Right forelimb (tissue), 1 donor: ENCODE data around the gene GPATCH11.

Experiments used
- DNase-seq: peaks from one replicate; pipeline ENCODE4 v3.0.0-alpha.2; 2018

Gene GPATCH11

DNA sequence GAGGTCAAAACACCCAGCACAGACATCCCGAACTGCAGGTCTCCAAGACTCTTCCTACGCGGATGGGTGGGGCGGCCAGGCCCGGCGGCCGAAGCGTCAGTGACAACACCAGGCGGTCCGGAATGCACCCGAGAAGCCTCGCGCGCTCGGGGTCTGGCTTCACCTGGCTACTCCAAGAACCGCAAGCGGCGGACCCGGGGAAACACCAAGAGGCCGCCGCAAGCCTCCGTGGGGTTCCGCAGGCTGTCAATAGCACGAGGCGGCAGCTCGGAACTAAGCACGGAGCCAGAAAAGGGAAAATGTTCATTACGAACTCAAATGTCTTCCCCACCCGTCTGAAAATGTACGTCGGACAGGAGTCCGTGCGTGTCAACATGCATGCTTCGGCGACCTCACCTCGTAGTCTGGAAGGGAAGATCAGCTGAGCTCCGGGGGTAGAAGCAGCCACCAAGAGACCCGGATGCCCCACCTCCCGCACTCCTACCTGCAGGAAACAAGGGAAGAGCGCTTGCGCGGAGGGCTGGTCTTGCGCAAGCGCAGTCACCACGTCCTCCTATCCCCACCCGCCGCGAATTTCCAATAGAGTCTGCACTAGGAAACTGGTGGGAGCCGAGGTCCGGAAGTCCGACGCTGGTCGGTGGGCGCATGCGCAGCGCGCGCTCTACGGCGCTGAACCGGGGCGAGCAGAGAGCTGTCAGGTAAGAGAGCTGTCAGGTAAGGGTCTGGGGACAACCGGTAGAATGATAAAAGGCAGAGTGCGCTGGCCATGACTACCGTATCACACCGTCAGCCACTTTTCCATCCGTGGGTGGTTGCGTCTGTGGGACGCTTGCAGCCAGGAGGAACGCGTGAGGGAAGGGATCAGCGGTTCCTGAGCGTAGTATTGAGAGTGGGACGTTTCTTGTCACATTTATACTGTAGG, at the start of gene GPATCH11, which contains the start of gene HEATR5B:
GPATCH11 (plus strand) TSS at position 646 of the 922 bp plus-strand sequence. CDS start 3,864 bp downstream, outside the sequence.
HEATR5B (minus strand) TSS at position 500 of the 922 bp plus-strand sequence. CDS start 958 bp downstream, outside the sequence.
- peak; percentile 95 for DNase-seq

DNA sequence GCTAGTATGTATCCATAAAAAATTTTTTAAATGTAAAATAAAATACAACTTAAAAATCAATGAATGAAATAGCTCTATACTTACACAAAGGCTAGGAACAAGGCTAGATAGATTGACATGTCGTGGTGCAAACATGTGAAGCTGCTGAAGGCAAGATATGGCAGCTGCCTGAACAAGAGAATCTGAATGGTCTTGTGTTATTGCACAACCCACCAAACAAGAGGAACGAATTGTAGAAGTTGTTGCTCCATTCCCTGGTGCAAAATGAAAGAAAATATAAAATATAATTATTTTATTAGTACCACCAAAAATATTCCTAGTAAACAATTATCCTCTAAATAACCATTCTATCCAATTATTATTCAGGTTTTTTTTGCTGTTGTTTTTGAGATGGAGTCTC, 46.5 kb upstream of the GPATCH11 start:
- no peak for DNase-seq

DNA sequence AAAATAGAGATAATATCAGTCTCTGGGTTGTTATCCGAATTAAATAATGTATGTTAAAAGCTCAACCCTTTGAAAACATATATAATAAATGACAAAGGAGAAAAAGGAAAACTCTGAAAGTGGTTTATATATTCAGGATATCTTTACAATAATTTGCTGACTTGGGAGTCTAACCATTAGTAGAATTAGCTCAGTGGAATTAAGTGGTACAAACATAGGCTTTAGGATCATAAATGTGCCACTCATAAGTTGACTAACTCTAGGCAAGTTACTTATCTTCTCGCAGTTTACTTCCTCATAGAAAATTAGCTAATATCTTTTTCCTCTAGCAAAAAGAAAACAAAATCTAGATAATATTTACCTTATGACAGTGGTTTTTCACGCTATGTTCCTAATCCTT, 44.7 kb upstream of the GPATCH11 start:
- no peak for DNase-seq

DNA sequence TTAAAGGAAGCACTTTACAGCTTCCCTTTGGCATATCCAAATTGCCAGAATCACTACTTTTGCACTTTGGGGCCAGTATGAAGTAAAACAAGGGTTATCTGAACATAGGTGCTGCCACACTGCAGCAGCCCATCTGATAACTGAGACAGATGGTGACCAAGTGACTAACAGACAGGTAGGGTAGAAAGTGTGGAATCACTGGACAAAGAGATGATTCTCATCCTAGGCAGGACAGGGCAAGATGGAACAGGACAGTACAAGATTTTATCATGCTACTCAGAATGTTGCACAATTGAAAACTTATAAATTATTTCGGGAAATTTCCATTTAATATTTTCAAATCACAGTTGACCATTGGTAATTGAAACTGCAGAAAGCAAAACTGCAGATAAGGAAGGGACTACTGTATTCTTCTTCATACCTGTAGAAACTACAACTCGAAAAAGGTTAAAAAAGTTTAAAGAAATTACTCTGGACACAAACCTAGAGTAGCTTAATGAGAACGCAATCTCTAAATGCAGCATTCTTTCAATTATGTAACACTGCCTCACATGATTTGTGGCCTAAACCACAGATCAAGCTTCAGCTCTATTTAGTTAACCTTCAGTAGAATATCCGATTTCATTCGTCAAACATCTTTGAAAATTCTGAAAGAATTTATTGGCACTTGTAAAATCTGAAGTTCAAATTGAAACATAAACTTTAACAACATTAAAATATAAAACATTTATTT, 31.6 kb upstream of the GPATCH11 start:
- DNase-seq, result no peak

DNA sequence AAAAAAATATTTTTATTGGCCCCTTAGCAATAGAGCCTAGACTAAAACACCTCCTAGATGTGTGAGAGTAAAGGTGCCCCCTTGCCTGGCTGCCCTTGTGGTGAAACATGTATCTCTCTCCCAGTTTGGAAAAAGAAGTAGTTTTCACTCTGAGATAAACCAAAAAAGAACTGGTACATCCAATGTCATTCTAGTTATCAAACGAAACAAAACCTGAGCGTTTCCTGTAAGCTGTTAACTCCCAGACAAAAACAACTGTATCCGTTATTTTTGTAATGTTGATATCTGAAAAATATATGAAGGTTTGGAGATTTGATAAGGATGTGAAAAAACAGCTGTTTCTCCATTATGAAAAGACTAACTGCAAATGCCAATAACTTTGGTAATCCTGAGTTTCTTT, 24.5 kb upstream of the GPATCH11 start:
- no peak for DNase-seq

DNA sequence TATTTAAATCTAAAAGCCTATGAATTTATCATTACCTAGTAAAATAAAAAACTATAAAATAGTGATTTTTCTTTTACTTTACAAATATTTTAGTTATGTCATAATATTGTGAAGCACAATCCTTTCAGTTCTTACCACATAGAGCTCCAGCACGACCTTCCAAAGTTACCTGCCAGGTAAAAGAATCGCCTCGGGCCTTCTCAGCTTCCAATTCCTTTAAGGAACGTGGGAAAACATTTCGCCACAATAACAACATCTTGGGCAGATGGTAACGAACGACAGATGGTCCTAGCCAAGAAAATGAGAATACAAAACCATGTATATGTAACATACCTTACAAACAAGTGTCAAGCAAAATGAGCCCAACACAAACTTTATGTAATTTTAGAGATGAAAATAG, 23.9 kb upstream of the GPATCH11 start:
- no peak for DNase-seq

DNA sequence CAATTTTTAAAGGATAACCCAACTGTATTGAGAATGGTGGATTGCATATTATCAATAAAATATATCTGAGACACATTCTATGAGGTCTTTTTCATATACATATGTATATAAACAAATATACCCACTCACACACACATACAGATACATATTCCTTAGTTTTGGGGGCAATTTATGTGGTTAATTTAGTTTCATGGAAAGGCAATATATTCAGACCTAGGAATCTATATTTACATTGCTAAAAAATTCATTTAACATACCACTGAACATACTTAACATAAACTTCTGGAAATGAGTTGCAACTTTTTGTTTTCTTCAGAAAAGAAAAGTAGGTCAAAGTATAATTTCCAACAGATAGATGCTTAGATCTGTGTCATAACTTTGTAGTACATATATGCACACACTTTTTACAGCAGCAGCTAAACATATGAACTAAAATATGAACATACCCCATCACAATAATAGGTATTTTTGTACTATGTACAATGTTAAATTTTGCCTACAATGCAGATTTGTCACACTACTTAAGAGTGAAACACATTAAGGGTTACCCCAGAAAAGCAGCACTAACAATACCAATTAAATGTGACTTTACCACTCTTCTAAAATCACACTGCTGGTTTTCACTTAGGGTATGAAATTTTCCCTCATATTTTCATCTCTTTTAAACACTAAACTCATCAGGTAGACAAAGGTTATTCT, 23.2 kb upstream of the GPATCH11 start:
- no peak for DNase-seq

DNA sequence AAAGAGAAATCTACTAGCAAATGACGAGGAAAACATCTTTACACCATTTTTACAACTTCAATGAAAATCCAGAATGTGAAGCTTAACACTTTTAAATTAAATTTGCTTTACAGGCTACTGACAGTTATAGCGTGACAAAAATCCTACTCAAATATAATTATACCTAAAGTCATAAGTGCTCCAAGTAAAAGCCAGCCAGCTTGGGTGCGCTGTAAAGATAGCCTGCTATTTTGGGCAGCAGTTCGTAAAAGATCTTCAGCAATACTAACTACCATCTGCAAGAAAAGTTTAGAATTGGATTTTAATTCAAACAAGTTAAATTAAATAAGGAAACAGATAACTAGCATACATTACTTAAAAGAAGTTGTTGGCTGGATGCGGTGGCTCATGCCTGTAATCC, 22.5 kb upstream of the GPATCH11 start:
- no peak for DNase-seq

DNA sequence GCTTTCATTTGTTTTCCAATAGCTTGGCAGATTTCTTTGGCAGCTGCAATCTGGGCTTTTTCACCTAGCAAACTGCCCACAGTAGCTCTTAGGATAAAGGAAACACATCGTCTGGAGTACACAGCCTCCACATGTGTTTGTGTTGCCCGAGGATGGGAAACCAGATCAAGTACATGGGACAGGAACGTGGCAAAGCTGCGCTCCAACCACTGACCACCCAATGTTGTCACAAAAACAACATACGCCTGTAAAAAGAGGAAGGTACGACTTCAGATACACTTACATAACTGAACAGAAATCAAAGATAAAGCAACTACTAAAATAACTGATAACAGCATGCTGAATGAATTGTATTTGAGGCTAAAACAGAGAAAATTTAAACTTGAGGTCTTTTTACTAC, 15.6 kb upstream of the GPATCH11 start:
- no peak for DNase-seq

DNA sequence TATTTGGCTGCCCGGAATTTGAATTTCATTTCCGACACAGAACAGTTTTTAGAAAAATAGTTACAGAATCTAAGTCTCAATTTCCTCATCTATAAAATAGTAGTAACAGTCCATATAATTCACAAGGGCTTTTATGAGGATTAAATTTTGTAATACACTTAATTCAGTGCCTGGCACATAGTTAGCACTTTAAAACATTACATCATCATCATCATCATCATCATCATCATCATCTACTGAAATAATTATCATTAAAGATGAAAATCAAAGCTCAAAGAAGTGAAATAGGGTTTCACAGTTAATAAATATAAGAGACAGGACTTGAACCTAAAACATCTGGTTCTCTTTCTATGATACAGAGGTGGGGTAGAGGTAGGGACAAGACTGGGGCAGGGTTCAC, 13.4 kb upstream of the GPATCH11 start:
- no peak for DNase-seq

DNA sequence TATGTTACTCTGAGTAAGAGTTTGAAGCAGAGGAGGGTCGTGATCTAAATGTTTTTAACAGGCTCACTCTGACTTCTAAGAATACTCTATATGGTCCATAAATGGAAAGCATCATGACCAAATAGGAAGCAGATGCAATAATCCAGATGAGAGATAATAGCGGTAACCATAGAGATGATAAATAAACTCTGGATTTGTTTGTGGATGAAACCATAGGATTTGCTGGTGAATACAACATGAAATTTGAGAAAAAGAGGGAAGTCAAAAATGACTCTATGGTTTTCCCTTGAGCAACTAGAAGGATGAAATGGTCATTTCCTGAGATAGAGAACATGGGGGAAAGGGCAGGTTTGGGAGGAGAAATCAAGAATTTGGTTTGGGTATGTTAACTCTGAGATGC, 4.1 kb upstream of the GPATCH11 start:
- no peak for DNase-seq

DNA sequence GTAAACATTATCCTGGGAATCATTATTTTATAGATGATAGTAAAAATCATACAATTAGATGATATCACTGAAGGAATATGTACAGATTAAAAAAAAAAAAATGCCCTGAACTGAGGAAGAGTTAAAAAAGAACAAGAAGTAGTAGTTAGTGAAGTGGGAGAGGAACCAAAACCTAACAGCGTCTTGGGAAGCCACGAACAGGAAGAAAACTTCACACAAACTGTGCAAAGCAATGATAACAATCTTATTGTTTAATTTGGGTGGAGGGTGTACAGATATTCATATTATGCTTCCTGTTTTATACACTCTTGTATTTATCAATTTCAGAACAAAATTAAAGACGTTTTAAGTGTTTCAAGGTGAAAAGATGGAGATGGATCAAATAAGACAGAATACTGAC, 3.6 kb upstream of the GPATCH11 start:
- DNase-seq, result no peak

DNA sequence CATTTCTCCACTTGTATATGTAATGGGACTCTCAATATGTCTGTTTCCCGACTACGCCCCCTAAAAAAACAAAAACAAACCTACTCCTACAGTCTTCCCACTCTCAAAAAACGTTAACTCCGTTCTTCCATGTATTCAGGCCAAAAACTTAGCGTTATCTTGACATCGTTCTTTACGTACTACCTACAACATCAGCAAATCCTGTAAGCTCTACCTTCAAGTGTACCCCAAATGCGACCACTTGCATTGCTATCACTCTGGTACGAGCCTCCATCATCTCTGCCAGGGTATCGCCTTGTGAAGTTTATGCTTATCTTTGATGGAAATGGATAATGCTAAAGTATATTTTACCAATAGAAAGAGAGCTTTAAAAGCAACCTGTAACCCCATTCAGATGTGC, 479 bp downstream of the GPATCH11 start:
- no peak for DNase-seq

DNA sequence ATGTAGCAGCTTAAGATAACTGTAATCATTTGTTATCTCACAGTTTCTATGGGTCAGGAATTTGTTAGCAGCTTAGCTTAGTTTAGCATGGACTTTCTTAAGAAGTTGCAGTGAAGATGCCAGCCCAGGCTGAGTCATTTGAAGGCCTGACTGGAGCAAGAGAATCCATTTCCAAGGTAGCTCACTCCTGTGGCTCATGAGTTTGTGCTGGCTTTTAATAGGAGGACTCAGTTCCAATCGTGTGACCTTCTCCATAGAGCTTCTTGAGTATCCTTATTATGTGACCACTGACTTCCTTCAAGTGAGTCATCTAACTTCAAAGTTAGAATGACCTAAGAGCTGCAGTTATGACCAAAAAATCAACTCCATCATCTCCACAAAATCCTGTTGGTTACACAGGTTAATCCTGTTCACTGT, 1.4 kb downstream of the GPATCH11 start:
- no peak for DNase-seq

DNA sequence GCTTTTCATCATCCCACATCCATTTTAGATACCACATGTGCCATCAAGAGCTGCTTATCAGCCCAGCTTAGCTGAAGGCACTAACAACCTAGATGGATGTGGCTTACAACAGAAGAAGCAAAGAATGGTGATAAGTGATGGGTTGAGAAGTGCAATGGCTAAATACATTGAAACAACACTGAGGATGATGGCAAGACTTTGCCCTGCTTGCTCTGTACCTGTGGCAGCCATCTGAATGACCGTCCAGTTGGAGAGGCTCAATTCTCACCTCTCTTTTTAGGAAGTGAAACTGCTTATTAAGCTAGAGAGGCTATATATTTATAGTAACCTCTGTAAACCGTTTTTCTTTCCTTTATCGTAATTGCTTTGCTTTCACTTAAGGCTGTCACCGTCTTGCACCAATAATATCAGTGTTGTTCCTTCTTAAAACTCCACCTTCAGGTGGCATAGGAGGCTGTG, 5.7 kb downstream of the GPATCH11 start:
- no peak for DNase-seq

DNA sequence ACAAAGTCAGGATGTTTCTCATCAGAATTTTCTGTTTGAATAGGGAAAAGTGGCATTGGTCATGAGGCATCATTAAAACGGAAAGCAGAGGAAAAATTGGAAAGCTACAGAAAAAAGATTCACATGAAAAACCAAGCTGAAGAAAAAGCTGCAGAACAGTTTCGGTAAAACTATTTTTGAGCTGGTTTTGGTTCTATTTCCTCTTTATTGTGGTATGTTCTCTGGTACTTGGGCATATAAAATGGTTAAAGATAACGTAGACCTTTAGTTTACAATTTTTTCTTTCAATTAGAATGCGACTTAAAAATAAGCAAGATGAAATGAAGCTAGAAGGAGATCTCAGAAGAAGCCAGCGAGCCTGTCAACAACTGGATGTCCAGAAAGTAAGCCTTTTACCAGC, 7.6 kb downstream of the GPATCH11 start:
- DNase-seq, result no peak

DNA sequence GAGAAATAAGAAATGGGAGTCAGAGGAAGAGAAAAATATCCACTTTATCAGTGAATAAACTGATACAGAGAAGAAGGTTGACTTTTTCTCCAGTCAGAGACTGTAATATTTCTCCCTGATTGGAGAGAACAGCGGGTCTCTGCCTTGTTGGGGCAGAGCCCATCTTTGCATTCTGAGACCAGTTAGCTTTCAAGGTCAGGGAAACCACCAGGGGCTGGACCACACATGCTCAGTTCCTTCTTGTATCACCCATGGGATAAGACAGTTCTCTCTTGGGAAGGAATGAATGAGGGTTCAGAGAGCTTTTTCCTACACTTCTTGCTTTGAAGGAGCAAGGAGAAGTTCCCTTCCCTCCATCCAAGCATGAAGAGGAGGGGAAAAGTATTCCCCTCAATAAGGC, 12.2 kb downstream of the GPATCH11 start:
- DNase-seq, result no peak

DNA sequence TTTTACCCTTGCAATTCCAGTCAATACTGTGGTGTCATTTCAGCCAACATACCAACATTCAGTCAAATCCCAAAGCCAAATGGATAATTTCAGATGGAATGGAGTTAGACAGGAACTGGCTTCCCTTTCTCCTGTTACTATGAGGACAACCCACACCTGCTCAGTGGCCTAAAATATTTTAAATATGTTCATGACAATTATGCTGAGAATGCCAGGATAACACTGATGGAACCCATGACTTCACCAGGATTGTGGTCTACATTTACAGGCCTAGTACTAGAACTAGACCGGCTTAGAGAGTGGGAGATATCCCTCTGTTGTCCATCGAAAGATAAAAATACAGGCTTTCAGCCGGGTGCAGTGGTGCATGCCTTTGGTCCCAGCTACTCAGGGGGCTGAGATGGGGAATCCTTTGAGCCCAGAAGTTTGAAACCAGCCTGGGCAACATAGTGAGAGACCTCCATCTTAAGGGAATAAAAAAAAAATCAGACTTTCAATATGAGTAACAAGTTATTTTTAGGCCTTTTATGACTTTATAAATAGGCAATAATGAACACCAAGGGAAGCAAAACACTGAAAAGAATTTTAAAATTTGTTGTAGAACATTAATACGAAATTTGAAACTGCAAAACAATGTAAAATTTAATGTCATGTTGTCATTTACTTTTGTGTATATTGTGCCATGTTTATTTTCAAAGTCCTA, 14.2 kb downstream of the GPATCH11 start:
- no peak for DNase-seq

DNA sequence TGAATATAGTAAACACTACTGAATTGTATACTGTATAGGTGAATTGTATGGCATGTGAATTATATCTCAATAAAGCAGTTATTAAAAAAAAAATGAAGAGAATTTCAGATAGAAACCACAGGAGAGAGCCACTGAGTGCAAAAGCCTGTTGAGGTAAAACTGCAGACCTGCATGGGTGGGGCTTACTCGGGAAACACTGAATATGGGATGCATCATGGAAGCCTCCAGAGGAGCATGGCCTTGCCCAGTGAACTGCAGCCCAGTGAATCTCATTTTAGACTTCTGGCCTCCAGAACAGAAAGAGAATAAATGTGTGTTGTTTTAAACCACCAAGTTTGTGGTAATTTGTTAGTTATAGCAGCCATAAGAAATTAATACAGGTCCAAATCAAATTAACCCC, 15.7 kb downstream of the GPATCH11 start:
- no peak for DNase-seq

DNA sequence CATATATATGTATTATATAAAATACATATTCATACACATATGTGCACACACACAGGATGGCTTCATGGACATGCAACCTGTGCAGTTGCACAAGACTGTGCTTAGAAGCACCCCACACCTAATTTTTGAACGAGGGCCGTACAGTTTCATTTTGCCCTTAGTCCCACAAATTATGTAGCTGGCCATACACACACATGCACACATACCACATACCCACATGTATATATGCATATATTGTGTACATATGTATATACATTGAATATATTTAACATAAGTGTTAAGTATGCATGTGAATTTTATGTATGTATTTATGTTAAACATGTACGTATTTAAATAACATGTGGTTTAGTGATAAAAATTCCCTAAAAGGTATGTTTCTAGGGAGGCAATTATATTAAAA, 18.3 kb downstream of the GPATCH11 start:
- DNase-seq, result no peak

DNA sequence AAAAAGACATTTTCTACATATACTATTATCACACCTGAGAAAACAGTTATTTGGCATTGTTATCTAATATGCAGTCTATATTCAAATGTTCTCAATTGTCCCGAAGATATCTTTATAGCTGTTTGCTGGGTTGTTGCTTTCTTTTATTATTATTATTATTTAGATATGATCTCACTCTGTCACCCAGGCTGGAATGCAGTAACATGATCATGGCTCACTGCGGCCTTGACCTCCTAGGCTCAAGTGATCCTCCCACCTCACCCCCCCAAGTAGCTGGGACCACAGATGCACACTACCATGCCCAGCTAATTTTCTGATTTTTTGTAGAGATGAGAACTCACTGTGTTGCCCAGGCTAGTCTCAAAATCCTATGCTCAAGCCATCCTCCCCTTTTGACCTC, 19.9 kb downstream of the GPATCH11 start:
- DNase-seq, result no peak

DNA sequence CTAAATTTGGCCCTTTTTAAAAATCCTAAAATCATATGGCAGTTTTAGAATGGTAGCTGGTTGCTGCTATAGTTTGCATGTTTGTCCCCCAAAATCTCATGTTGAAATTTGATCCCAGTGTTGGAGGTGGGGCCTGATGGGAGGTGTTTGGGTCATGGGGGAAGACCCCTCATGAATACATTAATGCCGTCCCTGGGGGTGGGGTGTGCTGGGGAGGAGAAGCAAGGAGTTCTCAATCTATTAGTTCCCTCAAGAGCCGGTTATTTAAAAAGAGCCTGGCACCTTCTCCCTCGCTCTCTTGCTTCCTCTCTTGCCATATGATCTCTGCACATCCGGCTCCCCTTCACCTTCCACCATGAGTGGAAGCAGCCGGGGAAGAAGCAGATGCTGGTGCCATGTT, 20.8 kb downstream of the GPATCH11 start:
- DNase-seq, result no peak

DNA sequence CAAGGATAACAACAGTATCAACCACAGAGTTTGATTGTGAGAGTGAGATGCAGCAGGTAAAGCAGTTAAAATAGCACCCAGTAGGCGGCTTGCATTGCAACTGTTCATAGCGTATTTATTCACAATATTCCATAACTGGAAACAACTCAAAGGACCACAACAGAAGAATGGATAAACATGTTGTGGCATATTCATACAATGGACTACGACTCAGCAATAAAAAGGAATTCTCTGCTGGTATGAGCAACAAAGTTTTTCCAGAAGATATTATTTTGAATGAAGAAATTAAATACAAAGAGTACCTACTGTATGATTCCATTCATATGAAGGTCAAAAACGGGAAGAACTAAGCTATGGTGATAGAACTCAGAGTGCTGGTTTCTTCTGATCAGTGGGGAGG, 25.2 kb downstream of the GPATCH11 start:
- DNase-seq, result no peak
